ENCODE measurements around the gene ZNF444.
"Not testable (repeated sequence)": the region's sequence is repeated elsewhere in the genome, so short reads cannot be mapped to it uniquely, and the experiment has no call there.

The ZNF444 gene

DNA sequence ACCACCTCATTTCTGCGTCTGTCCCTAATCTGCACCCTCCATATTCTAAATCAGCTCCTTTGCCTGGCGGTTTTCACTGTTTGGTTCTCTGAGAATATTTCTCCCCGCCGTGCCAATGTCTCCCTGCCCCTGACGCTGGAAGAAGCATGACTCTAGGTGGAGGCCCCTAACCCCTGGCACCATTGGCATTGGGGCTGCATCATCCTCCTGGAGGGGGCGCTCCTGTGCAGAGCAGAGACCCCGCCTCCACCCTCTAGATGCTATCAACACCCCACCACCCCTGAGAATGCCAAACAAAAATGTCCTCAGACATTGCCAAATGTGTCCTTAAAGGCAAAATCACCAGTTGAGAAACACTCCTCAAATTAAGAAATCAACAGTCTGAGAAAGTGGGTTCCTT is 50.0 kb downstream of the ZNF444 start:
- no peaks in the 10 kb centered on the region for H3K9me3 ChIP-seq (ENCODE audit: low read depth, low read length)
- no peak overlapping the region for H3K4me3 ChIP-seq
- no peak overlapping the region for H3K27ac ChIP-seq
- H3K9ac ChIP-seq (ENCODE audit: insufficient read length) = no peak overlapping the region
- TF ChIP-seq POLR2AphosphoS5 (IDR thresholded peaks at IDR 0.05; ENCODE audit: borderline replicate concordance, low read depth, low read length) (no peak), EZH2 (IDR thresholded peaks at IDR 0.05) (no peak), FOXP2 (optimal IDR thresholded peaks at IDR 0.05; ENCODE audit: control extremely low read depth, extremely low read length, insufficient read depth) (no peak)
- no peaks in the 10 kb centered on the region for H3K36me3 ChIP-seq (ENCODE audit: insufficient read depth, low read length)
- DNase-seq (ENCODE audit: low read depth, low spot score) = no peak

DNA sequence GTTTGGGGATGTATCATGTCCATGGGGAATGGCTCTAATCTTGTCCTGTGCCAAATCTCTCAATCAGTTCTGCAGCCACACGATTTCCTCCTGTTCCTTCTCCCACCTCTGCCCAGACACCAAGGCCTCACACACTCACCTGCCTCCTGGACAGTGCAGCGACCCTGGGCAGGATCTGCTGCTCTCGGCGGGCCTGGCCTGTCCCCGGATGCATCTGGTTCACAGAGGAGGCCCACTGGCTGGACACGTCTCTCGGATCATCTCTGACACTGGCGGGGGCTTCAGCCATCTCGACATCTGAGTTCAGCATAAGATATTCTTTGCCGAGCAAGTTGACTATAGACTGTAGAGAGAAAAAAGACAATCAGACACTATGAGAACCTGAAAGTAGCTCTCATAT is 50.6 kb downstream of the ZNF444 start:
- Histone ChIP-seq H3K9me3 (ENCODE audit: low read depth, low read length) (no peaks in the 10 kb centered on the region), H3K9ac (ENCODE audit: insufficient read length) (no peak overlapping the region), H3K4me3 (no peak overlapping the region), H3K36me3 (ENCODE audit: insufficient read depth, low read length) (no peaks in the 10 kb centered on the region), H3K27ac (no peak overlapping the region)
- TF ChIP-seq POLR2AphosphoS5 (IDR thresholded peaks at IDR 0.05; ENCODE audit: borderline replicate concordance, low read depth, low read length) (no peak), EZH2 (IDR thresholded peaks at IDR 0.05) (no peak), FOXP2 (optimal IDR thresholded peaks at IDR 0.05; ENCODE audit: control extremely low read depth, extremely low read length, insufficient read depth) (no peak)
- no peak for DNase-seq (ENCODE audit: low read depth, low spot score)

DNA sequence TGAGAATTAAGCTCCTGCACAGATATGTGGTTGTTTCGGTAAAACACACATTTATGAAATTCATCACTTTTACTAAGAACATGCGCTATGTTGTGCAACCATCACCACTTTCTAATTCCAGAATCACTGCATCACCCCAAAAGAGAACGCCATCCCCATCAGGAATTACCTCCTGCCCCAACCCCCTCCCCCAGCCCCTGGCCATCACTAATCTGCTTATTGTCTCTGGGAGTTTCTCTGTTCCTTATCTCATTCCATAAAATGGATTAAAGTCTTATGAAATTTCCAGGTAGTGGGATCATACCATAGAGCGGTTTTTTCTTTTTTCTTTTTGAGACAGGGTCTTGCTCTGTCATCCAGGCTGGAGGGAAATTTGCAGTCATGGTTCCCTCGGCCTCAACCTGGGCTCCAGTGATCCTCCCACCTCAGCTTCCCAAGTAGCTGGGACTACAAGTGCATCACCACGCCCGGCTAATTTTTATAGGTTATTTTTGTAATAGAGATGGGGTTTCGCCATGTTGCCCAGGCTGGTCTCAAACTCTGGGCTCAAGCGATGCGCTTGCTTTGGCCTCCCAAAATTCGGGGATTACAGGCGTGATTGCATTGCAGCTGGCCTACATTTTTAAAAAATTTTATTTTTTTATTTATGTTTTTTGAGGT is 53.0 kb downstream of the ZNF444 start:
- H3K36me3 ChIP-seq (ENCODE audit: insufficient read depth, low read length) = no peaks in the 10 kb centered on the region
- no peak overlapping the region for H3K4me3 ChIP-seq
- no peaks in the 10 kb centered on the region for H3K9me3 ChIP-seq (ENCODE audit: low read depth, low read length)
- TF ChIP-seq POLR2AphosphoS5 (IDR thresholded peaks at IDR 0.05; ENCODE audit: borderline replicate concordance, low read depth, low read length) (no peak), EZH2 (IDR thresholded peaks at IDR 0.05) (no peak), FOXP2 (optimal IDR thresholded peaks at IDR 0.05; ENCODE audit: control extremely low read depth, extremely low read length, insufficient read depth) (no peak)
- DNase-seq (ENCODE audit: low read depth, low spot score) = no peak
- H3K27ac ChIP-seq = no peak overlapping the region
- no peak overlapping the region for H3K9ac ChIP-seq (ENCODE audit: insufficient read length)

DNA sequence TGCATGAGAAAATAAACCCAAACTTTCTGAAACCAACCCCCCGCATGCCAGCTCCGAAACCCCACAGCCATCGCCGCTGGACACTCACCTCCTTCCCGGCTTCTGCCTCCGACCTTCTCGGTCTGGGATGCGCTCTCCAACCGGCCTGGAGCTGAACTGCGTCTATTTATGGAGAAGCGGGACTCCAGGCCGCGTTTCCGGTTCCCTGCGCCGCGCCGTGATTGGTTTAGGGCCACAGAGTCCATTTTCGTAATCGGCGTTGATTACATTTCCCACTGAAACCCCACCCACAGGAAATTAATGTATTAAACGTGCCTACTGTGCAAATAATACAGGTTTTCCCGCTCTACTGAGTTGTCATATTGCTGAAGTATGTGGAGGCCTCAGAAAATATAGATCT is 56.6 kb downstream of the ZNF444 start, which contains the start of gene ZSCAN5B:
Gene ZSCAN5B, minus strand, starts transcription at position 138 of the 400 bp plus-strand sequence. CDS start 4,731 bp downstream, outside the sequence.
- not testable (repeated sequence) for H3K36me3 ChIP-seq (ENCODE audit: insufficient read depth, low read length); DNase-seq (ENCODE audit: low read depth, low spot score); H3K9me3 ChIP-seq (ENCODE audit: low read depth, low read length); H3K4me3 ChIP-seq; H3K27ac ChIP-seq; H3K9ac ChIP-seq (ENCODE audit: insufficient read length)

DNA sequence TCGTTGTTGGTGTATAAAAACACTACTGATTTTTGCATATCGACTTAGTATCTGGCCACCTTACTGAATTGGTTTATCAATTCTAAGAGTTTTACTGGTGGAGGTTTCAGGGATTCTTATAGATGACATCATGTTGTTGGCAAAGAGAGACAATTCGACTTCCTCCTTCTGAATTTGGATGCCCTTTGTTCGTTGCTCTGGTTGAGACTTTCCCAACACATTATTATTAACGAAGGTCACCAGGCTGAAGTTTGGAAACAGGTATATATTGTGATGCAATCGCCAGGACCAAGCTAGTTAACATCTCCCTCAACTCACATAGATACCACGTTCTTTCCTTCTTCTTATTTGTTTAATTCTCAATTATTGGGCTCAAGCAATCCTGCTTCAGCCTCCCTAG is 58.6 kb downstream of the ZNF444 start:
- Histone ChIP-seq H3K27ac (no peak overlapping the region), H3K36me3 (ENCODE audit: insufficient read depth, low read length) (no peaks in the 10 kb centered on the region), H3K4me3 (no peak overlapping the region), H3K9me3 (ENCODE audit: low read depth, low read length) (no peaks in the 10 kb centered on the region), H3K9ac (ENCODE audit: insufficient read length) (no peak overlapping the region)
- DNase-seq (ENCODE audit: low read depth, low spot score) = no peak
- no peak for TF ChIP-seq POLR2AphosphoS5 (IDR thresholded peaks at IDR 0.05; ENCODE audit: borderline replicate concordance, low read depth, low read length)
- TF ChIP-seq FOXP2 (optimal IDR thresholded peaks at IDR 0.05; ENCODE audit: control extremely low read depth, extremely low read length, insufficient read depth) = no peak
- TF ChIP-seq EZH2 (IDR thresholded peaks at IDR 0.05) = no peak

DNA sequence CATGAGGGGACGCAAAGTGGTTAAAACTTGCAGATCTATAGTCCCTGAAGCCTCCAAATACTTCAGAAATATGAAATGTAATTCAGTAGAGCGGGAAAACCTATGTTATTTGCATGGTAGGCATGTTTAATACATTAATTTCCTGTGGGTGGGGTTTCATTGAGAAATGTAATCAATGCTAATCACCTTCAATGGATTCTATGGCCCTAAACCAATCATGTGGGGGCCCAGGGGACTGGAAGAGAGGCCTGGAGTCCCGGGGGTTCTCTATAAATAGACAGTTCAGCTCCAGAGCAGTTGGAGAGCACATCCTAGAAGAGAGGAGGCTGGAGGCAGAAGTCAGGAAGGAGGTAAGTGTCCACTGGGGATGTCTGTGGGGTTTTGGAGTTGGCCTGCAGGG is 60.9 kb downstream of the ZNF444 start, which contains the start of gene ZSCAN5C:
Gene ZSCAN5C, plus strand, starts transcription at position 301 of the 400 bp plus-strand sequence. CDS start 3,641 bp downstream, outside the sequence.
- Histone ChIP-seq H3K9me3 (ENCODE audit: low read depth, low read length) (no peaks in the 10 kb centered on the region), H3K36me3 (ENCODE audit: insufficient read depth, low read length) (no peaks in the 10 kb centered on the region), H3K9ac (ENCODE audit: insufficient read length) (no peak within 1 kb of the TSS), H3K27ac (no peak within 1 kb of the TSS), H3K4me3 (no peak within 1 kb of the TSS)
- TF ChIP-seq EZH2 (IDR thresholded peaks at IDR 0.05) = no peak
- no peak for TF ChIP-seq FOXP2 (optimal IDR thresholded peaks at IDR 0.05; ENCODE audit: control extremely low read depth, extremely low read length, insufficient read depth)
- TF ChIP-seq POLR2AphosphoS5 (IDR thresholded peaks at IDR 0.05; ENCODE audit: borderline replicate concordance, low read depth, low read length) = no peak
- DNase-seq (ENCODE audit: low read depth, low spot score) = no peak

DNA sequence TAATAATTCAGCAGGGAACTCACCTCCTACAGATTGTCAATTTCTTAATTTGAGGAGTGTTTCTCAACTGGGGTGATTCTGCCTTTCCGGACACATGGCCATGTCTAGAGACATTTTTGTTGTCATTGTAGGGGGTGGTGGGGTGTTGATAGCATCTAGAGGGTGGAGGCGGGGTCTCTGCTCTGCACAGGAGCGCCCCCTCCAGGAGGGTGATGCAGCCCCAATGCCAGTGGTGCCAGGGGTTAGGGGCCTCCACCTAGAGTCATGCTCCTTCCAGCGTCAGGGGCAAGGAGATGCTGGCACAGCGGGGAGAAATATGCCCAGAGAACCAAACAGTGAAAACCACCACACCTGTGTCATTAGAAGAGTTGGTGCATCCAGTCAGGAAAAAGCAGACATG is 66.5 kb downstream of the ZNF444 start:
- DNase-seq (ENCODE audit: low read depth, low spot score); H3K9me3 ChIP-seq (ENCODE audit: low read depth, low read length); H3K4me3 ChIP-seq; H3K9ac ChIP-seq (ENCODE audit: insufficient read length); H3K36me3 ChIP-seq (ENCODE audit: insufficient read depth, low read length); H3K27ac ChIP-seq: not testable (repeated sequence)

DNA sequence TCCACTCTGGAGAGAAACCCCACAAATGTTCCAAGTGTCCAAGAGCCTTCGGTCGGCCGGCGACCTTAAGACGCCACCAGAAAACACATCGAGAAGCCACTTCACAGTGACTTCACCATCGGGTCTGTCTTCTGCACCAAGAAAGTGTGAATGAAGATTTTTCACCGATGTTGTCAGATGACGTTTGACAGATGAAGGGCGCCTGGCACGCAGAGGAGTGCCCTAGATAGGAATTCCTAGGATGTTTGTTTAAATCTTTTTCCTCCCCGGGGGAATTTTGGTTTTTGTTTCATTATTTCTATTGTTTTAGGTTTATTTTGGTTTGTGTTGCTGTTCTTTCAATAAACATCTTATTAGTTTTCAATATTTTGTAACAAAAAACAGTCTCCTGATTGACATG is 68.0 kb downstream of the ZNF444 start:
- Histone ChIP-seq H3K9ac (ENCODE audit: insufficient read length) (no peak overlapping the region), H3K4me3 (no peak overlapping the region), H3K9me3 (ENCODE audit: low read depth, low read length) (no peaks in the 10 kb centered on the region), H3K36me3 (ENCODE audit: insufficient read depth, low read length) (no peaks in the 10 kb centered on the region), H3K27ac (no peak overlapping the region)
- DNase-seq (ENCODE audit: low read depth, low spot score) = no peak
- TF ChIP-seq EZH2 (IDR thresholded peaks at IDR 0.05) (no peak), POLR2AphosphoS5 (IDR thresholded peaks at IDR 0.05; ENCODE audit: borderline replicate concordance, low read depth, low read length) (no peak), FOXP2 (optimal IDR thresholded peaks at IDR 0.05; ENCODE audit: control extremely low read depth, extremely low read length, insufficient read depth) (no peak)

DNA sequence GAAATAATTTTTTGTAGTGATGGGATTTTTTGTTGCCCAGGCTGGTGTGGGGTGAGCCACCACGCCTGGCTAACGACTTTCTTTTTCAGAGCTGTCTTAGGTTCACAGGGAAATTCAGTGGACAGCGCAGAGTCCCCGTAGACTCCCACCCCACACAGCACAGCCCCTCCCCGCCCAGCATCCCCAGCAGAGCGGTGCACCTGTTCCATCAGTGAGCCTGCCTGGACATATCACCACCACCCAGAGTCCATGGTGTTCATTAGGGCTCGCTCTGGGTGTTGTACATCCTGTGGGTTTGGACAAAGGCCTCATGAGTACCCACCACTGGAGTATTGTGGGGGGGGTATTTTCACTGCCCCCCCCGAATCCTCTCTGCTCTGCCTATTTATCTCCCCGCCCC is 68.9 kb downstream of the ZNF444 start:
- H3K27ac ChIP-seq; H3K9ac ChIP-seq (ENCODE audit: insufficient read length); H3K9me3 ChIP-seq (ENCODE audit: low read depth, low read length); H3K4me3 ChIP-seq; DNase-seq (ENCODE audit: low read depth, low spot score); H3K36me3 ChIP-seq (ENCODE audit: insufficient read depth, low read length): not testable (repeated sequence)
